ENCODE measurements around the gene DIPK1C. TPM values are rescaled to one million over a fixed set of nuclear protein-coding genes. Genes with fewer than 3 reads are reported as not detected.
A peak's percentile ranks its signal among the peaks of the same experiment; 100 is the strongest.

Gene DIPK1C
- total RNA-seq, 2 donors from 2014 or later: not detected

- intact Hi-C loops (cut with DNase I): no loop called here
- Histone ChIP-seq H3K4me1 (peaks cover 20% of the 10 kb centered on the region), H3K4me3 (peak overlapping the region in 1 of 2 donors; percentile 16), H3K36me3 (replicated peaks in 1 of 2; ENCODE audit: insufficient read depth in 1 of 2, low read depth in 2 of 2) (no peaks in the 10 kb centered on the region), H3K27me3 (peaks cover 0 to 25% of the 10 kb centered on the region in 2 donors), H3K27ac (no peak overlapping the region), H3K9me3 (no peaks in the 10 kb centered on the region)
- TF ChIP-seq, protein P1, sequence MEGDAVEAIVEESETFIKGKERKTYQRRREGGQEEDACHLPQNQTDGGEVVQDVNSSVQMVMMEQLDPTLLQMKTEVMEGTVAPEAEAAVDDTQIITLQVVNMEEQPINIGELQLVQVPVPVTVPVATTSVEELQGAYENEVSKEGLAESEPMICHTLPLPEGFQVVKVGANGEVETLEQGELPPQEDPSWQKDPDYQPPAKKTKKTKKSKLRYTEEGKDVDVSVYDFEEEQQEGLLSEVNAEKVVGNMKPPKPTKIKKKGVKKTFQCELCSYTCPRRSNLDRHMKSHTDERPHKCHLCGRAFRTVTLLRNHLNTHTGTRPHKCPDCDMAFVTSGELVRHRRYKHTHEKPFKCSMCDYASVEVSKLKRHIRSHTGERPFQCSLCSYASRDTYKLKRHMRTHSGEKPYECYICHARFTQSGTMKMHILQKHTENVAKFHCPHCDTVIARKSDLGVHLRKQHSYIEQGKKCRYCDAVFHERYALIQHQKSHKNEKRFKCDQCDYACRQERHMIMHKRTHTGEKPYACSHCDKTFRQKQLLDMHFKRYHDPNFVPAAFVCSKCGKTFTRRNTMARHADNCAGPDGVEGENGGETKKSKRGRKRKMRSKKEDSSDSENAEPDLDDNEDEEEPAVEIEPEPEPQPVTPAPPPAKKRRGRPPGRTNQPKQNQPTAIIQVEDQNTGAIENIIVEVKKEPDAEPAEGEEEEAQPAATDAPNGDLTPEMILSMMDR (IDR thresholded peaks at IDR 0.05): no peak
- no peak for TF ChIP-seq POLR2A (IDR thresholded peaks at IDR 0.05)
- ATAC-seq (peak; percentile 24), DNase-seq (no peak)
- 1 to 2% methylated on average over 18 to 68 of the region's 69 CpGs for WGBS, 2 donors
Observed at GRCh38 chr18:74456349-74457042, 612 bp downstream of the DIPK1C start.

DNA sequence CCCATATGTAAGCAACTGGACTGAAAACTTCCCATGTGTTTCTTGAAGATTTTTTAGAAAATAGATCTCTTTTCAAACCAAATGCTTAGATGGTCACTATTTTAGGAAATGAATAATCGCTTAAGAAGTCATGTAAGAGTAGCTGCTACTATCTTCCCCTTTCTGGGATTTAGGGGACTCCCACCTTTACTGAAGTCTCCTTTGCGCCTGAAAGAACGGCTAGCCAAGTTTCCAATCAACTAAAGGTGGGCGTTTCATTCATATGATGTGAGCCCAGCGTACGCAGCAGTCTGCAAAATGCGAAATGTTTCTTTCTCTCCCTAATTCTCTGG lies 1.1 kb downstream of the DIPK1C start:
- Histone ChIP-seq H3K27me3 (peaks cover 0 to 25% of the 10 kb centered on the region in 2 donors), H3K4me3 (no peak overlapping the region), H3K9me3 (no peaks in the 10 kb centered on the region), H3K4me1 (peaks cover 20% of the 10 kb centered on the region), H3K36me3 (replicated peaks in 1 of 2; ENCODE audit: insufficient read depth in 1 of 2, low read depth in 2 of 2) (no peaks in the 10 kb centered on the region), H3K27ac (no peak overlapping the region)
- WGBS, 2 donors: 15 to 27% methylated on average over 7 of the region's 7 CpGs
- DNase-seq (no peak), ATAC-seq (no peak)
- TF ChIP-seq, protein P1 (IDR thresholded peaks at IDR 0.05): no peak
- TF ChIP-seq POLR2A (IDR thresholded peaks at IDR 0.05): no peak
- intact Hi-C loops (cut with DNase I): no loop called here

GRCh38 chr18:74455386-74455785 lies 1.7 kb downstream of the DIPK1C start:
- Histone ChIP-seq H3K4me1 (peaks cover 20% of the 10 kb centered on the region), H3K27me3 (peaks cover 0 to 25% of the 10 kb centered on the region in 2 donors), H3K4me3 (no peak overlapping the region), H3K9me3 (no peaks in the 10 kb centered on the region), H3K27ac (no peak overlapping the region), H3K36me3 (replicated peaks in 1 of 2; ENCODE audit: insufficient read depth in 1 of 2, low read depth in 2 of 2) (no peaks in the 10 kb centered on the region)
- WGBS, 2 donors: 88 to 94% methylated on average over 10 of the region's 10 CpGs
- DNase-seq: no peak
- no peak for ATAC-seq
- no peak for TF ChIP-seq POLR2A (IDR thresholded peaks at IDR 0.05)
- TF ChIP-seq, protein P1 (IDR thresholded peaks at IDR 0.05): no peak
- intact Hi-C loops (cut with DNase I): no loop called here

DNA sequence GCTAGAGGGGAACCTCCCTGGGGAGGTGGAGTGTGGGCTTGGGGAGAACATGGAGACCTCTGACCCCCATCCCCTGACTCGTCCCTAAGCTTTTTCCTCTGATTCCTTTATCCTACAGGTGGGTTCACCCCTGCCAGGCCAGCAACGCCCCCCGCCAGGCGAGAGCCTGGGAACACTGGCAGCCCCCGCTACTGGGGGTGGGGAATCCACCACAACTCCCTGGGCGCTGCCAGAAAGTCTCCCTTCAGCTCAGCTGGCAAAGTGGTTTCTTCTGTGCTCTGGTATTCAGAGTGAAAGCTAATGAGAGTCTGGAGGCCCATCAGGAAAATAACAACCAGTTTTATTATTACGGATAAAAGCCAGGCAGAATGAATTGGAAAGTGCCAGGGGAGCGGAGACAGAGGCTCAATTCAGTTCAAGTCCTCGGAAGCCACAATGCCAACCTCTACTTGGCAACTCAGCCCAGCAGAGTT lies 2.8 kb downstream of the DIPK1C start:
- Histone ChIP-seq H3K4me1 (peaks cover 20% of the 10 kb centered on the region), H3K27me3 (peaks cover 0 to 25% of the 10 kb centered on the region in 2 donors), H3K36me3 (replicated peaks in 1 of 2; ENCODE audit: insufficient read depth in 1 of 2, low read depth in 2 of 2) (no peaks in the 10 kb centered on the region), H3K27ac (no peak overlapping the region), H3K9me3 (no peaks in the 10 kb centered on the region), H3K4me3 (no peak overlapping the region)
- ATAC-seq (no peak), DNase-seq (no peak)
- no peak for TF ChIP-seq POLR2A (IDR thresholded peaks at IDR 0.05)
- TF ChIP-seq, protein P1 (IDR thresholded peaks at IDR 0.05): no peak
- intact Hi-C loops (cut with DNase I): no loop called here
- WGBS, 2 donors: 78 to 83% methylated on average over 9 of the region's 9 CpGs
